Measurements from ENCODE around the gene MAP3K21.

DNA sequence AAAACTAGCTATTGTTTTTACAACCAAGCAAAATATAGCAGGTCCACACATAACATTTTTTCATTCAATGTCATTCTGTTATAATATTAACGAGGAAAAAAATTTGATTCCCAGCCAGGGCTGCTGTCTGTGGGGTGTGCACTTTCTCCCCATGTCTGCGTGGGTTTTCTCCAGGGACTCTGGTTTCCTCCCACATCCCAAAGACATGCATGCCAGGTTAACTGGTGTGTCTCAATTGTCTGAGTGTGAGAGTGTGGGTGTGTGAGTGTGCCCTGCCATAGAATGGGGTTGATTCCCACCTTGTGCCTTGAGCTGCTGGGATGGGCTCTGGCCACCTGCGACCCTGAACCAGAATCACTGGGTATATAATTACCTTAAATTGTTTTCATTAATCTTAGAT, 60.1 kb downstream of the MAP3K21 start:
- TF ChIP-seq, protein P1, sequence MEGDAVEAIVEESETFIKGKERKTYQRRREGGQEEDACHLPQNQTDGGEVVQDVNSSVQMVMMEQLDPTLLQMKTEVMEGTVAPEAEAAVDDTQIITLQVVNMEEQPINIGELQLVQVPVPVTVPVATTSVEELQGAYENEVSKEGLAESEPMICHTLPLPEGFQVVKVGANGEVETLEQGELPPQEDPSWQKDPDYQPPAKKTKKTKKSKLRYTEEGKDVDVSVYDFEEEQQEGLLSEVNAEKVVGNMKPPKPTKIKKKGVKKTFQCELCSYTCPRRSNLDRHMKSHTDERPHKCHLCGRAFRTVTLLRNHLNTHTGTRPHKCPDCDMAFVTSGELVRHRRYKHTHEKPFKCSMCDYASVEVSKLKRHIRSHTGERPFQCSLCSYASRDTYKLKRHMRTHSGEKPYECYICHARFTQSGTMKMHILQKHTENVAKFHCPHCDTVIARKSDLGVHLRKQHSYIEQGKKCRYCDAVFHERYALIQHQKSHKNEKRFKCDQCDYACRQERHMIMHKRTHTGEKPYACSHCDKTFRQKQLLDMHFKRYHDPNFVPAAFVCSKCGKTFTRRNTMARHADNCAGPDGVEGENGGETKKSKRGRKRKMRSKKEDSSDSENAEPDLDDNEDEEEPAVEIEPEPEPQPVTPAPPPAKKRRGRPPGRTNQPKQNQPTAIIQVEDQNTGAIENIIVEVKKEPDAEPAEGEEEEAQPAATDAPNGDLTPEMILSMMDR (IDR thresholded peaks at IDR 0.05; ENCODE audit: borderline replicate concordance, extremely low read depth, low read length, poor library complexity, severe bottlenecking): no peak
- TF ChIP-seq EZH2 (IDR thresholded peaks at IDR 0.05; ENCODE audit: borderline replicate concordance, low read depth, low read length, severe bottlenecking): no peak
